Measurements from ENCODE around the gene PLBD2. TPM values are rescaled to one million over a fixed set of nuclear protein-coding genes. Genes with fewer than 3 reads are reported as not detected.

The PLBD2 gene
- total and polyA plus RNA-seq, 10 of the 15 experiments (the other 5 are each of a cell fraction or from before 2014, with no cell fraction given) = 1.4 to 16.6 (median 5.9) TPM

DNA sequence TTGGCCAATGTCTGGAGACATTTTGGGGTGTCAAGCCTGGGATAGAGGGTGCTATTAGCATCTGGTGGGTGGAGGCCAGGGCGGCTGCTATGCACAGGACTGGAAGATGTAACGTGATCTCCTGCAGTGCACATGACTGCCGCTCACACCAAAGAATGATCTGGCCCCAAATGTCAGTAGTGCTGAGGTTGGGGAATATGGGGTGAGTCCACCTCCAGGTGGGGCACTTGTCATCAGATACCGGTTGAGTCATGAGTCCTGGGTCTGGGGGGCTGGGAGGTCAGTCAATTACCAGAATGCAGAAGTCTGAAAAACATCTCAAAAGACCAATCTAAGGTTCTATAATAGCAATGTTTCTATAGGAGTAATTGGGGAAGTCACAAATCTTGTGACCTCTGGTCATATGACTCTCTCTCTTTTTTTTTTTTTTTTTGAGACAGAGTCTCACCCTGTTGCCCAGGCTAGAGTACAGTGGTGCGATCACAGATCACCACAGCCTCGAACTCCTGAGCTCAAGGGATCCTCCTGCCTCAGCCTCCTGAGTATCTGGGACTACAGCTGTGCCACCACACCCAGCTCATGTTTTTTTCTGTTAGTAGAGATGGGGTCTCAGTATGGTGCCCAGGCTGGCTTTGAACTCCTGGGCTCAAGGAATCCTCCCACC is 57.8 kb downstream of the PLBD2 start:
- WGBS (ENCODE audit: insufficient coverage, insufficient replicate concordance, low lambda C conversion rate, missing lambda C conversion rate) = 0% methylated on average over 4 of the region's 6 CpGs
- Histone ChIP-seq H3K36me3 (ENCODE audit: control insufficient read depth in 2 of 2, insufficient read depth in 2 of 2, low read length in 1 of 2) (no peaks in the 10 kb centered on the region), H3K27me3 (replicated peaks in 1 of 2; ENCODE audit: control insufficient read depth in 2 of 2, insufficient read depth in 2 of 2, low read length in 1 of 2) (no peaks in the 10 kb centered on the region), H3K4me3 (no peak overlapping the region), H3K4me1 (ENCODE audit: control insufficient read depth, insufficient read depth, low read length) (no peaks in the 10 kb centered on the region; the same call in 1 of the 2 replicates), H4K20me1 (ENCODE audit: control insufficient read depth, insufficient read depth) (no peaks in the 10 kb centered on the region), H3K79me2 (ENCODE audit: control insufficient read depth, insufficient read depth, low read length) (no peaks in the 10 kb centered on the region), H3K9me3 (replicated peaks; ENCODE audit: control insufficient read depth, insufficient read depth, low read length) (no peaks in the 10 kb centered on the region), H3K4me2 (ENCODE audit: control insufficient read depth, insufficient read depth) (no peak overlapping the region), H2AFZ (ENCODE audit: control insufficient read depth, low read depth, low read length) (no peak overlapping the region), H3K9ac (ENCODE audit: control insufficient read depth, insufficient read depth, low read length) (no peak overlapping the region), H3K27ac (ENCODE audit: control insufficient read depth, insufficient read depth) (no peak overlapping the region)
- POLR2A ChIA-PET = interaction anchor here (0.7 kb wide), 1 partner anchor 11 kb away, joined by 3 read pairs; no protein-coding TSS in a partner anchor
- FAIRE-seq (no peak), ATAC-seq (peak; percentile 45), DNase-seq (ENCODE audit: low read depth, low spot score) (no peak)
- in situ Hi-C loops (cut with MboI) = no loop called here
- CTCF ChIA-PET = interaction anchor here (0.8 kb wide), 1 partner anchor 474 kb away, joined by 3 read pairs; no protein-coding TSS in a partner anchor
- SMC1A ChIA-PET (ENCODE audit: uncharacterized antibody, unreplicated experiment) = no interaction called here
- BruUV-seq (replicated peaks) = no TSS peak
- RAD21 ChIA-PET (ENCODE audit: unreplicated experiment) = no interaction called here
- intact Hi-C loops (cut with micrococcal nuclease; ENCODE audit: unreplicated experiment) = no loop called here
- TF ChIP-seq, protein P1, sequence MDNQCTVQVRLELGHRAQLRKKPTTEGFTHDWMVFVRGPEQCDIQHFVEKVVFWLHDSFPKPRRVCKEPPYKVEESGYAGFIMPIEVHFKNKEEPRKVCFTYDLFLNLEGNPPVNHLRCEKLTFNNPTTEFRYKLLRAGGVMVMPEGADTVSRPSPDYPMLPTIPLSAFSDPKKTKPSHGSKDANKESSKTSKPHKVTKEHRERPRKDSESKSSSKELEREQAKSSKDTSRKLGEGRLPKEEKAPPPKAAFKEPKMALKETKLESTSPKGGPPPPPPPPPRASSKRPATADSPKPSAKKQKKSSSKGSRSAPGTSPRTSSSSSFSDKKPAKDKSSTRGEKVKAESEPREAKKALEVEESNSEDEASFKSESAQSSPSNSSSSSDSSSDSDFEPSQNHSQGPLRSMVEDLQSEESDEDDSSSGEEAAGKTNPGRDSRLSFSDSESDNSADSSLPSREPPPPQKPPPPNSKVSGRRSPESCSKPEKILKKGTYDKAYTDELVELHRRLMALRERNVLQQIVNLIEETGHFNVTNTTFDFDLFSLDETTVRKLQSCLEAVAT (IDR thresholded peaks at IDR 0.05) = peak; percentile 77
- TF ChIP-seq RAD51 (IDR thresholded peaks at IDR 0.05) (peak; percentile 74), SIN3A (IDR thresholded peaks at IDR 0.05; ENCODE audit: low read depth, low read length) (no peak), WRNIP1 (IDR thresholded peaks at IDR 0.05; ENCODE audit: borderline replicate concordance, low read depth, low read length) (no peak), DPF2 (IDR thresholded peaks at IDR 0.05) (no peak), SMAD1 (IDR thresholded peaks at IDR 0.05; ENCODE audit: low read depth, partially characterized antibody) (no peak), KDM1A (IDR thresholded peaks at IDR 0.05; ENCODE audit: borderline replicate concordance) (no peak), EED (IDR thresholded peaks at IDR 0.05; ENCODE audit: low read depth) (no peak), NFYB (IDR thresholded peaks at IDR 0.05; ENCODE audit: insufficient read depth, low read depth, low read length) (no peak), POLR2AphosphoS5 (IDR thresholded peaks at IDR 0.05; ENCODE audit: low read length) (no peak), NFYA (IDR thresholded peaks at IDR 0.05; ENCODE audit: borderline replicate concordance, low read depth, low read length) (no peak), RCOR1 (conservative IDR thresholded peaks at IDR 0.05; ENCODE audit: low read depth, low read length) (no peak), SMARCA5 (IDR thresholded peaks at IDR 0.05) (no peak)
- TF ChIP-seq, protein P2, sequence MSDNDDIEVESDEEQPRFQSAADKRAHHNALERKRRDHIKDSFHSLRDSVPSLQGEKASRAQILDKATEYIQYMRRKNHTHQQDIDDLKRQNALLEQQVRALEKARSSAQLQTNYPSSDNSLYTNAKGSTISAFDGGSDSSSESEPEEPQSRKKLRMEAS (IDR thresholded peaks at IDR 0.05; ENCODE audit: low read depth, low read length) = no peak
- TF ChIP-seq, protein P3, sequence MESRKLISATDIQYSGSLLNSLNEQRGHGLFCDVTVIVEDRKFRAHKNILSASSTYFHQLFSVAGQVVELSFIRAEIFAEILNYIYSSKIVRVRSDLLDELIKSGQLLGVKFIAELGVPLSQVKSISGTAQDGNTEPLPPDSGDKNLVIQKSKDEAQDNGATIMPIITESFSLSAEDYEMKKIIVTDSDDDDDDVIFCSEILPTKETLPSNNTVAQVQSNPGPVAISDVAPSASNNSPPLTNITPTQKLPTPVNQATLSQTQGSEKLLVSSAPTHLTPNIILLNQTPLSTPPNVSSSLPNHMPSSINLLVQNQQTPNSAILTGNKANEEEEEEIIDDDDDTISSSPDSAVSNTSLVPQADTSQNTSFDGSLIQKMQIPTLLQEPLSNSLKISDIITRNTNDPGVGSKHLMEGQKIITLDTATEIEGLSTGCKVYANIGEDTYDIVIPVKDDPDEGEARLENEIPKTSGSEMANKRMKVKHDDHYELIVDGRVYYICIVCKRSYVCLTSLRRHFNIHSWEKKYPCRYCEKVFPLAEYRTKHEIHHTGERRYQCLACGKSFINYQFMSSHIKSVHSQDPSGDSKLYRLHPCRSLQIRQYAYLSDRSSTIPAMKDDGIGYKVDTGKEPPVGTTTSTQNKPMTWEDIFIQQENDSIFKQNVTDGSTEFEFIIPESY (IDR thresholded peaks at IDR 0.05) = no peak
- TF ChIP-seq, protein P4, sequence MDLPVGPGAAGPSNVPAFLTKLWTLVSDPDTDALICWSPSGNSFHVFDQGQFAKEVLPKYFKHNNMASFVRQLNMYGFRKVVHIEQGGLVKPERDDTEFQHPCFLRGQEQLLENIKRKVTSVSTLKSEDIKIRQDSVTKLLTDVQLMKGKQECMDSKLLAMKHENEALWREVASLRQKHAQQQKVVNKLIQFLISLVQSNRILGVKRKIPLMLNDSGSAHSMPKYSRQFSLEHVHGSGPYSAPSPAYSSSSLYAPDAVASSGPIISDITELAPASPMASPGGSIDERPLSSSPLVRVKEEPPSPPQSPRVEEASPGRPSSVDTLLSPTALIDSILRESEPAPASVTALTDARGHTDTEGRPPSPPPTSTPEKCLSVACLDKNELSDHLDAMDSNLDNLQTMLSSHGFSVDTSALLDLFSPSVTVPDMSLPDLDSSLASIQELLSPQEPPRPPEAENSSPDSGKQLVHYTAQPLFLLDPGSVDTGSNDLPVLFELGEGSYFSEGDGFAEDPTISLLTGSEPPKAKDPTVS (IDR thresholded peaks at IDR 0.05; ENCODE audit: low read depth, low read length) = no peak
- TF ChIP-seq, protein P5, sequence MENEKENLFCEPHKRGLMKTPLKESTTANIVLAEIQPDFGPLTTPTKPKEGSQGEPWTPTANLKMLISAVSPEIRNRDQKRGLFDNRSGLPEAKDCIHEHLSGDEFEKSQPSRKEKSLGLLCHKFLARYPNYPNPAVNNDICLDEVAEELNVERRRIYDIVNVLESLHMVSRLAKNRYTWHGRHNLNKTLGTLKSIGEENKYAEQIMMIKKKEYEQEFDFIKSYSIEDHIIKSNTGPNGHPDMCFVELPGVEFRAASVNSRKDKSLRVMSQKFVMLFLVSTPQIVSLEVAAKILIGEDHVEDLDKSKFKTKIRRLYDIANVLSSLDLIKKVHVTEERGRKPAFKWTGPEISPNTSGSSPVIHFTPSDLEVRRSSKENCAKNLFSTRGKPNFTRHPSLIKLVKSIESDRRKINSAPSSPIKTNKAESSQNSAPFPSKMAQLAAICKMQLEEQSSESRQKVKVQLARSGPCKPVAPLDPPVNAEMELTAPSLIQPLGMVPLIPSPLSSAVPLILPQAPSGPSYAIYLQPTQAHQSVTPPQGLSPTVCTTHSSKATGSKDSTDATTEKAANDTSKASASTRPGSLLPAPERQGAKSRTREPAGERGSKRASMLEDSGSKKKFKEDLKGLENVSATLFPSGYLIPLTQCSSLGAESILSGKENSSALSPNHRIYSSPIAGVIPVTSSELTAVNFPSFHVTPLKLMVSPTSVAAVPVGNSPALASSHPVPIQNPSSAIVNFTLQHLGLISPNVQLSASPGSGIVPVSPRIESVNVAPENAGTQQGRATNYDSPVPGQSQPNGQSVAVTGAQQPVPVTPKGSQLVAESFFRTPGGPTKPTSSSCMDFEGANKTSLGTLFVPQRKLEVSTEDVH (IDR thresholded peaks at IDR 0.05; ENCODE audit: low read depth, partially characterized antibody) = no peak

Data from GM12878 (cell line).